ENCODE measurements around the gene ADORA2B. TPM values are rescaled to one million over a fixed set of nuclear protein-coding genes. Genes with fewer than 3 reads are reported as not detected.

The ADORA2B gene
- total and polyA plus RNA-seq, 2 experiments from 2014 or later, result 3.3 to 7.9 TPM

DNA sequence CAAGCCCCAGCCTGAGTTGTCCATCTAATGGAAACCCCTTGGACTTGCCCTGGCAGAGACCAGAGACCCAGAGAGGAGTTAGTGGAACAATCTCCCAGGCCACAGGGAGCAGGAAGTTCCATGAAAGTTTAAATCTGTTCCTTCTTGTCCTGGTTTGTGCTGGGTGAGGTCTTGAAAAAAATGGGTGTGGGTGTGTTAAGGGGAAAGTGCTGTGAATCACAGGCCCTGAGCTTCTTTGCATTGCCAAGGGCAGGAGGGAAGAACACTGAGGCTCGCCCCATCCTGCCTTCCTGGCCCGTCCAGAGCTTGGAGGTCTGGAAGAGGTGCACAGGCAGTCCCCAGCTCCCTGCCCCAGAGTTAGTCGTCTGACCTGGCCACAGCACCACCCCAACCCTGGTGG lies 2.3 kb downstream of the ADORA2B start (continued):
- TF ChIP-seq CREB1 (CRISPR knock-in tag; IDR thresholded peaks at IDR 0.05; ENCODE audit: low read depth), result no peak
- no peak for TF ChIP-seq ZNF331 (CRISPR knock-in tag; IDR thresholded peaks at IDR 0.05; ENCODE audit: low read depth)
- TF ChIP-seq, protein P1, sequence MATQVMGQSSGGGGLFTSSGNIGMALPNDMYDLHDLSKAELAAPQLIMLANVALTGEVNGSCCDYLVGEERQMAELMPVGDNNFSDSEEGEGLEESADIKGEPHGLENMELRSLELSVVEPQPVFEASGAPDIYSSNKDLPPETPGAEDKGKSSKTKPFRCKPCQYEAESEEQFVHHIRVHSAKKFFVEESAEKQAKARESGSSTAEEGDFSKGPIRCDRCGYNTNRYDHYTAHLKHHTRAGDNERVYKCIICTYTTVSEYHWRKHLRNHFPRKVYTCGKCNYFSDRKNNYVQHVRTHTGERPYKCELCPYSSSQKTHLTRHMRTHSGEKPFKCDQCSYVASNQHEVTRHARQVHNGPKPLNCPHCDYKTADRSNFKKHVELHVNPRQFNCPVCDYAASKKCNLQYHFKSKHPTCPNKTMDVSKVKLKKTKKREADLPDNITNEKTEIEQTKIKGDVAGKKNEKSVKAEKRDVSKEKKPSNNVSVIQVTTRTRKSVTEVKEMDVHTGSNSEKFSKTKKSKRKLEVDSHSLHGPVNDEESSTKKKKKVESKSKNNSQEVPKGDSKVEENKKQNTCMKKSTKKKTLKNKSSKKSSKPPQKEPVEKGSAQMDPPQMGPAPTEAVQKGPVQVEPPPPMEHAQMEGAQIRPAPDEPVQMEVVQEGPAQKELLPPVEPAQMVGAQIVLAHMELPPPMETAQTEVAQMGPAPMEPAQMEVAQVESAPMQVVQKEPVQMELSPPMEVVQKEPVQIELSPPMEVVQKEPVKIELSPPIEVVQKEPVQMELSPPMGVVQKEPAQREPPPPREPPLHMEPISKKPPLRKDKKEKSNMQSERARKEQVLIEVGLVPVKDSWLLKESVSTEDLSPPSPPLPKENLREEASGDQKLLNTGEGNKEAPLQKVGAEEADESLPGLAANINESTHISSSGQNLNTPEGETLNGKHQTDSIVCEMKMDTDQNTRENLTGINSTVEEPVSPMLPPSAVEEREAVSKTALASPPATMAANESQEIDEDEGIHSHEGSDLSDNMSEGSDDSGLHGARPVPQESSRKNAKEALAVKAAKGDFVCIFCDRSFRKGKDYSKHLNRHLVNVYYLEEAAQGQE (IDR thresholded peaks at IDR 0.05; ENCODE audit: unreplicated experiment), result no peak
- no peak for TF ChIP-seq POLR2AphosphoS5 (IDR thresholded peaks at IDR 0.05; ENCODE audit: low read depth)
- TF ChIP-seq NANOG (IDR thresholded peaks at IDR 0.05; ENCODE audit: borderline replicate concordance), result no peak

DNA sequence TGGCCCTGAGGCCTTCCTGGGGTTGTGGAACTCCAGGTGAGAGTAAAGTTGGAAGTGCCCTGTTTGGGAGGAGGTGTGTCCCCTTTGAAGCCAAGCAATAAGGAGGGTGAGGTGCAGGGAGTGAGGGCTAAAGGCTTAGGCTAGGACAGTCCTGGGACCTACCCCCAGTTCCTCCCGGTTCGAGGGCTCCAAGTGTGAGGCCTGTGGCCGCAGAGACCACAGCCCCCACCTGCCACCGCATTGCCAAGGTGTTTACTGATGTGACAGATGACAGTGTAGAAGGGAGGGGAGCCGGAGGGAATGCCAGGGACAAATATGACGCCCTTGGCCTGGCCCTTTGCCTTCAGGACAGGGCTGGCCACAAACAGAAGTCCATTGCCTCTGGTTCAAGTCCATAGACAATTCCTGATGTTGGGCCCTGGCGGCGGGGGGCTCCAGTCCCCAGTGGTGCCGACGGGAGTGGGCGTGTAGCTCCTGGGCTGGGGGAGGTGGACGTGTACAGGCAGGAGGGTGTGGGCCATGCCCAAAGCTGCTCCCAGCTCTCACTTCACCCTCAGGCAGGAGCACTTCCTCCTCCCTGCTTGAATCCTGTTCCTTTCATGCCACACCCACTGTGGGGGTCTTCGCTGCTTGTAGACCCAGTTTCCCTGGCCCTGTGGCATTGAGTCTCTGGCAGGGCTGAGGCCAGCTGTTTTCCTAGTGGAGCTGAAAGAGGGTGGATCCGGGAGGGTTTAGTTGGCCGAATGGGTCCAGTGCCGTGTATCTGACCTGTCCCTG lies 3.2 kb downstream of the ADORA2B start:
- peaks cover 6% of the 10 kb centered on the region; the same call in 1 of the 2 replicates for H3K4me1 ChIP-seq (ENCODE audit: insufficient read depth)
- no peak overlapping the region for H3K4me2 ChIP-seq
- no peak for DNase-seq (ENCODE audit: low spot score)
- H3K27me3 ChIP-seq (ENCODE audit: insufficient read depth), result peaks cover 40% of the 10 kb centered on the region
- H3K4me3 Mint-ChIP-seq, result no peak overlapping the region
- H3K9me3 Mint-ChIP-seq, result no peaks in the 10 kb centered on the region; the same call in 2 of the 3 replicates
- no peaks in the 10 kb centered on the region for H4K20me1 ChIP-seq (replicated peaks; ENCODE audit: insufficient read depth)
- H3F3A ChIP-seq (replicated peaks; ENCODE audit: low read depth), result peaks cover 2% of the 10 kb centered on the region; the same call in 1 of the 2 replicates
- no peak overlapping the region for H3K4me3 ChIP-seq
- no peaks in the 10 kb centered on the region for H3K79me2 ChIP-seq (replicated peaks; ENCODE audit: insufficient read depth)
- peaks cover 31% of the 10 kb centered on the region for H3K27me3 Mint-ChIP-seq (ENCODE audit: insufficient read depth, low read depth, poor library complexity)
- TF ChIP-seq ZNF114 (CRISPR knock-in tag; IDR thresholded peaks at IDR 0.05) (no peak), POLR2AphosphoS5 (IDR thresholded peaks at IDR 0.05; ENCODE audit: low read depth) (no peak), EZH2phosphoT487 (IDR thresholded peaks at IDR 0.05; ENCODE audit: unreplicated experiment) (no peak), ZNF331 (CRISPR knock-in tag; IDR thresholded peaks at IDR 0.05; ENCODE audit: low read depth) (no peak), NANOG (IDR thresholded peaks at IDR 0.05; ENCODE audit: borderline replicate concordance) (no peak)
- TF ChIP-seq, protein P2, sequence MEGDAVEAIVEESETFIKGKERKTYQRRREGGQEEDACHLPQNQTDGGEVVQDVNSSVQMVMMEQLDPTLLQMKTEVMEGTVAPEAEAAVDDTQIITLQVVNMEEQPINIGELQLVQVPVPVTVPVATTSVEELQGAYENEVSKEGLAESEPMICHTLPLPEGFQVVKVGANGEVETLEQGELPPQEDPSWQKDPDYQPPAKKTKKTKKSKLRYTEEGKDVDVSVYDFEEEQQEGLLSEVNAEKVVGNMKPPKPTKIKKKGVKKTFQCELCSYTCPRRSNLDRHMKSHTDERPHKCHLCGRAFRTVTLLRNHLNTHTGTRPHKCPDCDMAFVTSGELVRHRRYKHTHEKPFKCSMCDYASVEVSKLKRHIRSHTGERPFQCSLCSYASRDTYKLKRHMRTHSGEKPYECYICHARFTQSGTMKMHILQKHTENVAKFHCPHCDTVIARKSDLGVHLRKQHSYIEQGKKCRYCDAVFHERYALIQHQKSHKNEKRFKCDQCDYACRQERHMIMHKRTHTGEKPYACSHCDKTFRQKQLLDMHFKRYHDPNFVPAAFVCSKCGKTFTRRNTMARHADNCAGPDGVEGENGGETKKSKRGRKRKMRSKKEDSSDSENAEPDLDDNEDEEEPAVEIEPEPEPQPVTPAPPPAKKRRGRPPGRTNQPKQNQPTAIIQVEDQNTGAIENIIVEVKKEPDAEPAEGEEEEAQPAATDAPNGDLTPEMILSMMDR (conservative IDR thresholded peaks at IDR 0.05; ENCODE audit: low read depth in 2 of 2), result no peak
- TF ChIP-seq, protein P1 (IDR thresholded peaks at IDR 0.05; ENCODE audit: unreplicated experiment), result no peak
- TF ChIP-seq, protein P3, sequence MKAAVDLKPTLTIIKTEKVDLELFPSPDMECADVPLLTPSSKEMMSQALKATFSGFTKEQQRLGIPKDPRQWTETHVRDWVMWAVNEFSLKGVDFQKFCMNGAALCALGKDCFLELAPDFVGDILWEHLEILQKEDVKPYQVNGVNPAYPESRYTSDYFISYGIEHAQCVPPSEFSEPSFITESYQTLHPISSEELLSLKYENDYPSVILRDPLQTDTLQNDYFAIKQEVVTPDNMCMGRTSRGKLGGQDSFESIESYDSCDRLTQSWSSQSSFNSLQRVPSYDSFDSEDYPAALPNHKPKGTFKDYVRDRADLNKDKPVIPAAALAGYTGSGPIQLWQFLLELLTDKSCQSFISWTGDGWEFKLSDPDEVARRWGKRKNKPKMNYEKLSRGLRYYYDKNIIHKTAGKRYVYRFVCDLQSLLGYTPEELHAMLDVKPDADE (IDR thresholded peaks at IDR 0.05), result no peak
- H3K4me1 Mint-ChIP-seq, result peaks cover 16% of the 10 kb centered on the region
- no peak overlapping the region for H2AFZ ChIP-seq
- H3K27ac Mint-ChIP-seq, result no peak overlapping the region
- H3K27ac ChIP-seq (ENCODE audit: low read depth), result no peak overlapping the region
- no peaks in the 10 kb centered on the region for H3K36me3 ChIP-seq (ENCODE audit: insufficient read depth)
- H3K36me3 Mint-ChIP-seq (ENCODE audit: low read depth), result peaks cover 3% of the 10 kb centered on the region; the same call in 1 of the 3 replicates
- no peaks in the 10 kb centered on the region for H3K9me2 ChIP-seq (ENCODE audit: insufficient read depth)
- ATAC-seq, result no peak
